Measurements from ENCODE around the gene MGAT1.
"Not testable (repeated sequence)": the region's sequence is repeated elsewhere in the genome, so short reads cannot be mapped to it uniquely, and the experiment has no call there.

The MGAT1 gene

DNA sequence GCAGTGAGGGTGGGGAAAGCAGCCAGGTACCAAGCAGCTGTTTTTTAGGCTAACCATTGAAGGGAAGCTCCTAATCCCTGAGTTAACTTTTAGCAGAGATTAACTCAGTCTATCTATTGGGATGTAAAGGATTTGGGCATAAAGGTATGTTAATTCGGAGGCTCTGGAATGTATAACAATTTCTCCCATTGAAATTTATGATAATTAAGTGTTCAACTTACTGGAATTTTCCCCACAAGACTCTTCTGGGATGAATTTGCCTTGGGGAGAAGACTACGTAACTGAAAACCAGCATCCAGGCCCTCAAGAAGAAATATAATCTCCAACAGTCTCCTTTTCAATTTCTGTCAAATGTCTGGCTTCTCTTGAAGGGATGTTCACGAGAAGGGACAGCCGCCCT lies 34.9 kb upstream of the MGAT1 start:
- Histone ChIP-seq H3K27me3 (ENCODE audit: control insufficient read depth in 1 of 2, insufficient read depth in 2 of 2, low read length in 2 of 2) (no peaks in the 10 kb centered on the region), H3K4me3 (ENCODE audit: low read length in 2 of 2) (no peak overlapping the region), H3K9ac (ENCODE audit: low read length in 2 of 2) (no peak overlapping the region), H3K9me3 (ENCODE audit: control insufficient read depth in 2 of 2, low read length in 2 of 2) (no peaks in the 10 kb centered on the region), H3K36me3 (ENCODE audit: control insufficient read depth in 2 of 2, insufficient read depth in 2 of 2, low read length in 2 of 2) (peaks cover 15 to 19% of the 10 kb centered on the region in 2 donors), H3K27ac (ENCODE audit: low read length) (no peak overlapping the region), H3K4me1 (ENCODE audit: control insufficient read depth, insufficient read depth, low read length) (peaks cover 5% of the 10 kb centered on the region)

DNA sequence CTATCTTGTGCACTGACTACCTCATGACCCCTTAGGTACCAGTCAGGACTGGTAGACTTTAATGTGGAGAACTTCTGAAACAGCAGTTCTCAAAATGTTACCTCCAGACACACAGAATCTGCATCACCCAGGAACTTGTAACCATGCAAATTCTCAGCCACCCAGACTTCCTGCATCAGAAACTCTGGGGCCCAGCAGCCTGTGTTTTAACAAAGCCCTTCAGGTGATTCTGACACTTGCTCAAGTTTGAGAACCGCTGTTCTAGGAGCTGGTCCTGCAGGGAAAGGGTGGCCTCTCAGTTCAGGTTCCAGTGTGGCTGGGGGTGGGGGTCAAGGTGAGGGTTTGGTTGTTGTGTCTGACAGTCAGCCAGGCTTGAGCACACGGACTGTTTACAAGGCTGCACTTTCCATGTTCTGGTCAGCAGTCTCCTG lies 30.0 kb upstream of the MGAT1 start:
- H3K36me3 ChIP-seq (ENCODE audit: control insufficient read depth in 2 of 2, insufficient read depth in 2 of 2, low read length in 2 of 2), result peaks cover 14 to 23% of the 10 kb centered on the region in 2 donors
- H3K9me3 ChIP-seq (ENCODE audit: control insufficient read depth in 2 of 2, low read length in 2 of 2), result no peaks in the 10 kb centered on the region
- H3K27ac ChIP-seq (ENCODE audit: low read length), result no peak overlapping the region
- peak overlapping the region; percentile 96 to 98 for H3K4me3 ChIP-seq (ENCODE audit: low read length in 2 of 2)
- peak overlapping the region; percentile 36 to 93 for H3K9ac ChIP-seq (ENCODE audit: low read length in 2 of 2)
- H3K4me1 ChIP-seq (ENCODE audit: control insufficient read depth, insufficient read depth, low read length), result peaks cover 22% of the 10 kb centered on the region
- no peaks in the 10 kb centered on the region for H3K27me3 ChIP-seq (ENCODE audit: control insufficient read depth in 1 of 2, insufficient read depth in 2 of 2, low read length in 2 of 2)

DNA sequence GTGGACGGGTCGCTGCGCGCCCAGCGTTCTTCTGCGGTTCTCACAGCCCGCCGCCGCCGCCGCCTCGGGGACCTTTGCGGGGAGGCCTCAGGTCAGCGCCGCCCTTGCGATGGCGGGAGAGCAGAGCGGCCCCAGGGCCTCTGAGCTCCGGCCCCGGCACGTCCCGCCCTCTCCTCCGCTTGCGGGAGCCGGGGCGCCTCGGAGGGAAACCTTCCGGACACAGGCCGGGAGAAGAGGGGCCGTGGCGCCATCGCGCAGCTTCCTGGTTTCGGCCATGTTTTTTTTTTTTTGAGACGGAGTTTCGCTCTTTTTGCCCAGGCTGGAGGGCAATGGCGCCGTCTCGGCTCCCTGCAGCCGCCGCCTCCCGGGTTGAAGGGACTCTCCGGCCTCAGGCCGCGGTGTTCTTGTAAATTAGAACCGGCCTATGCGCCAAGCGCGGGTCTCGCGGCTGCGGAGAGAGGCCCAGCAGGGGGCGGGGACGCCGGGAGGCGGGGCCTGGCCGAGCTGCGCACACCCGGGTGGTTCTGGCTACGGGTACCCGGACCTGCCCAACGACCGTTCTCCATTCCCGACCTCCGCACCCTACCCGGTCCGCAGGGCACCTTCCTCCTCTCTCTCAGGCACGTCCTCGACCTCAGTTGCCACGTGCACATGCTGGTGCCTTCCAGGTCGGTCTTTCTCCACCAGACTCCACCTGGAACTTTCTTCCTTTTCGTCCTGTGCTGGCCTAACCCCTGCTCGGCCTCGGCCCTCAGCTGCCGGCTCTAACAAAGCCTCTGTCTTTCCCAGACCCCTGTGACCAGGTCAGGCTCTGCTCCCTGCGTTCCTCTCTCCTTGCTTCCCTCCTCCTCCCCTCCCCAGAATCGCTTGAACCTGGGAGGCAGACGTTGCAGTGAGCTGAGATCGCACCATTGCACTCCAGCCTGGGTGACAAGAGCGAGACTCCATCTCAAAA lies 28.8 kb upstream of the MGAT1 start:
- H3K9ac ChIP-seq (ENCODE audit: low read length in 2 of 2), result peak overlapping the region; percentile 93
- H3K4me3 ChIP-seq (ENCODE audit: low read length in 2 of 2), result peak overlapping the region; percentile 96 to 98
- H3K36me3 ChIP-seq (ENCODE audit: control insufficient read depth in 2 of 2, insufficient read depth in 2 of 2, low read length in 2 of 2), result peaks cover 10 to 11% of the 10 kb centered on the region in 2 donors
- H3K27me3 ChIP-seq (ENCODE audit: control insufficient read depth in 1 of 2, insufficient read depth in 2 of 2, low read length in 2 of 2), result no peaks in the 10 kb centered on the region
- peak overlapping the region; percentile 92 for H3K27ac ChIP-seq (ENCODE audit: low read length)
- no peaks in the 10 kb centered on the region for H3K9me3 ChIP-seq (ENCODE audit: control insufficient read depth in 2 of 2, low read length in 2 of 2)
- peaks cover 22% of the 10 kb centered on the region for H3K4me1 ChIP-seq (ENCODE audit: control insufficient read depth, insufficient read depth, low read length)

DNA sequence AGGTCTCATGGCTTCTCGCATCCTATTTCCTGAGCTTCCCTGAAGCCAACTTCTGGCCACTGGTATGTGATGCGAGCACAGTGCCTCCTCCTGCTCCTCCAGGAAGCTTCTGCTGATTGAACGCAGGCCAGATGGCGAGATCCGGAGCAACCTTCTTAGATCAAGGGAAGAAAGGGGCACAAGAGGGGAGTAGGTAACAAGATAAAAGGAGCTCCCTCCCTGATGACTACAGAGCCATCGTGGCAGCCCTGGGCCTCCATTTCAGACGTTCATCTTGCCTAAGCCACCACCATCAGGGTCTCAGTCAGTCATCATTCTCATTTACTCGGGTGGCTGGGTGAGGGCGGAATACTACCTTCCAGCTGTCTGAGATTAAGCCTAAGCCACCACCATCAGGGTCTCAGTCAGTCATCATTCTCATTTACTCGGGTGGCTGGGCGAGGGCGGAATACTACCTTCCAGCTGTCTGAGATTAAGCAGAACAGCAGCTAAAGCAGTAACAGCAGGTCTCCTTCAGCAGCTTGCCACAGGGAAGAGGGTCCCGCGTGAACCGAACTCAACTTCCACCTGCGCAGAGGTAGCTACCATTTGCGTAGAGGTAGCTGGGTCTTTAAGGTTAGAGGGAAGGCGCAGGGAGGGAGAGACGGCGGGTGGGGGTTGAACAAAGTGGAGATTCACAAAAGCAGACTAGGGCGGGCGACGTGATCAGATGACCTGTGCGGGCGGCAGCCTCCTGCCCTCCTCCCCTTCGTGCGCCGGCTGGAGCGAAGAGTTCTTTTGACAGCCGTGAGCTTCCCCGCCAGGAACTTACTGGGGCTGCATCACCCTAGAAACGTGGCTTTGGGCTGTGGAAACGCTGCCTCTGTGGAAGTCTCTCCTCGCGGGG lies 27.9 kb upstream of the MGAT1 start:
- peak overlapping the region; percentile 92 for H3K27ac ChIP-seq (ENCODE audit: low read length)
- peak overlapping the region; percentile 96 to 98 for H3K4me3 ChIP-seq (ENCODE audit: low read length in 2 of 2)
- peak overlapping the region; percentile 93 for H3K9ac ChIP-seq (ENCODE audit: low read length in 2 of 2)
- no peaks in the 10 kb centered on the region for H3K27me3 ChIP-seq (ENCODE audit: control insufficient read depth in 1 of 2, insufficient read depth in 2 of 2, low read length in 2 of 2)
- peaks cover 8 to 10% of the 10 kb centered on the region in 2 donors for H3K36me3 ChIP-seq (ENCODE audit: control insufficient read depth in 2 of 2, insufficient read depth in 2 of 2, low read length in 2 of 2)
- no peaks in the 10 kb centered on the region for H3K9me3 ChIP-seq (ENCODE audit: control insufficient read depth in 2 of 2, low read length in 2 of 2)
- peaks cover 24% of the 10 kb centered on the region for H3K4me1 ChIP-seq (ENCODE audit: control insufficient read depth, insufficient read depth, low read length)

DNA sequence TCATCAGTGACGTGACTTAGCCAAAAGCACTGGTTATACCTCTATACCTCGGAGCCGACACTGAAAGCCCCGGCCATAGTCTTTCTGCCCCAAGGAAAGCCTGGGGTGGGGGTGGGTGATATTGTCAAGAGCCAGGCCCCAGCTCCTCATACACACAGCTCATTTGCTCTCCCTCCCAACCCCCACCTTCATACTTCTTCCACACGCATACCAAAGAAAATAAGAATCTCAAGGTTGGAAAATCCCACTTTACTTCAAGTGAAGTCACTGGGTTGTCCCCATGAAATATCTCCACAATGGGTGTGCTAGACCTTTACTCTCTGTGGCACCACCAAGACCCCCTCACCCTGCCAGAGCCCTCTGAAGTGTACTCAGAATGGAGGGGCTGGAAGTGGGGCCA lies 27.1 kb upstream of the MGAT1 start:
- peak overlapping the region in 1 of 2 donors; percentile 93 for H3K9ac ChIP-seq (ENCODE audit: low read length in 2 of 2)
- no peak overlapping the region for H3K27ac ChIP-seq (ENCODE audit: low read length)
- no peaks in the 10 kb centered on the region for H3K27me3 ChIP-seq (ENCODE audit: control insufficient read depth in 1 of 2, insufficient read depth in 2 of 2, low read length in 2 of 2)
- peaks cover 3 to 4% of the 10 kb centered on the region in 2 donors for H3K36me3 ChIP-seq (ENCODE audit: control insufficient read depth in 2 of 2, insufficient read depth in 2 of 2, low read length in 2 of 2)
- no peaks in the 10 kb centered on the region for H3K9me3 ChIP-seq (ENCODE audit: control insufficient read depth in 2 of 2, low read length in 2 of 2)
- peak overlapping the region; percentile 96 to 98 for H3K4me3 ChIP-seq (ENCODE audit: low read length in 2 of 2)
- peaks cover 28% of the 10 kb centered on the region for H3K4me1 ChIP-seq (ENCODE audit: control insufficient read depth, insufficient read depth, low read length)

DNA sequence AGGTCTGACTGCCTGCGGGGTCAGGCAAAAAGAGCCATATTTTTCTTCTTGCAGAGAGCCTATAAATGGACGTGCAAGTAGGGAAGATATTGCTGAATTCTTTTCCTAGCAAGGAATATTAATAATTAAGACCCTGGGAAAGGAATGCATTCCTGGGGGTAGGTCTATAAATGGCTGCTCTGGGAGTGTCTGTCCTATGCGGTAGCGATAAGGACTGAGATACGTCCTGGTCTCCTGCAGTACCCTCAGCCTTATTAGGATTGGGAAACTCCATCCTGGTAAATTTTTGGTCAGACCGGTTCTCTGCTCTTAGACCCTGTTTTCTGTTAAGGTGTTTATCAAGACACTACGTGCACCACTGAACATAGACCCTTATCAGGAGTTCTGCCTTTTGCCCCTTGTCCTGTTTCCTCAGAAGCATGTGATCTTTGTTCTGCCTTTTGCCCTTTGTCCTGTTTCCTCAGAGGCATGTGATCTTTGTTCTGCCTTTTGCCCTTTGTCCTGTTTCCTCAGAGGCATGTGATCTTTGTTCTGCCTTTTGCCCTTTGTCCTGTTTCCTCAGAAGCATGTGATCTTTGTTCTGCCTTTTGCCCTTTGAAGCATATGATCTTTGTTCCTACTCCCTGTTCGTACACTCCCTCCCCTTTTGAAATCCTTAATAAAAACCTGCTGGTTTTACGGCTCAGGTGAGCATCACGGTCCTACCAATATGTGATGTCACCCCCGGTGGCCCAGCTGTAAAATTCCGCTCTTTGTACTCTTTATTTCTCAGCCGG lies 26.3 kb upstream of the MGAT1 start:
- H3K9ac ChIP-seq (ENCODE audit: low read length in 2 of 2); H3K36me3 ChIP-seq (ENCODE audit: control insufficient read depth in 2 of 2, insufficient read depth in 2 of 2, low read length in 2 of 2); H3K4me3 ChIP-seq (ENCODE audit: low read length in 2 of 2); H3K27me3 ChIP-seq (ENCODE audit: control insufficient read depth in 1 of 2, insufficient read depth in 2 of 2, low read length in 2 of 2); H3K9me3 ChIP-seq (ENCODE audit: control insufficient read depth in 2 of 2, low read length in 2 of 2); H3K27ac ChIP-seq (ENCODE audit: low read length): not testable (repeated sequence)
- H3K4me1 ChIP-seq (ENCODE audit: control insufficient read depth, insufficient read depth, low read length), result peaks cover 29% of the 10 kb centered on the region

DNA sequence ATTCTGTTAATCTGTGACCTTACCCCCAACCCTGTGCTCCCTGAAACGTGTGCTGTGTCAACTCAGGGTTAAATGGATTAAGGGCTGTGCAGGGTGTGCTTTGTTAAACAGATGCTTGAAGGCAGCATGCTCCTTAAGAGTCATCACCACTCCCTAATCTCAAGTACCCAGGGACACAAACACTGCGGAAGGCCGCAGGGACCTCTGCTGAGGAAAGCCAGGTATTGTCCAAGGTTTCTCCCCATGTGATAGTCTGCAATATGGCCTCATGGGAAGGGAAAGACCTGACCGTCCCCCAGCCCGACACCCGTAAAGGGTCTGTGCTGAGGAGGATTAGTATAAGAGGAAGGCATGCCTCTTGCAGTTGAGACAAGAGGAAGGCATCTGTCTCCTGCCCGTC lies 24.8 kb upstream of the MGAT1 start:
- H3K27me3 ChIP-seq (ENCODE audit: control insufficient read depth in 1 of 2, insufficient read depth in 2 of 2, low read length in 2 of 2); H3K9ac ChIP-seq (ENCODE audit: low read length in 2 of 2); H3K36me3 ChIP-seq (ENCODE audit: control insufficient read depth in 2 of 2, insufficient read depth in 2 of 2, low read length in 2 of 2); H3K27ac ChIP-seq (ENCODE audit: low read length); H3K9me3 ChIP-seq (ENCODE audit: control insufficient read depth in 2 of 2, low read length in 2 of 2); H3K4me3 ChIP-seq (ENCODE audit: low read length in 2 of 2): not testable (repeated sequence)
- H3K4me1 ChIP-seq (ENCODE audit: control insufficient read depth, insufficient read depth, low read length), result peaks cover 27% of the 10 kb centered on the region

DNA sequence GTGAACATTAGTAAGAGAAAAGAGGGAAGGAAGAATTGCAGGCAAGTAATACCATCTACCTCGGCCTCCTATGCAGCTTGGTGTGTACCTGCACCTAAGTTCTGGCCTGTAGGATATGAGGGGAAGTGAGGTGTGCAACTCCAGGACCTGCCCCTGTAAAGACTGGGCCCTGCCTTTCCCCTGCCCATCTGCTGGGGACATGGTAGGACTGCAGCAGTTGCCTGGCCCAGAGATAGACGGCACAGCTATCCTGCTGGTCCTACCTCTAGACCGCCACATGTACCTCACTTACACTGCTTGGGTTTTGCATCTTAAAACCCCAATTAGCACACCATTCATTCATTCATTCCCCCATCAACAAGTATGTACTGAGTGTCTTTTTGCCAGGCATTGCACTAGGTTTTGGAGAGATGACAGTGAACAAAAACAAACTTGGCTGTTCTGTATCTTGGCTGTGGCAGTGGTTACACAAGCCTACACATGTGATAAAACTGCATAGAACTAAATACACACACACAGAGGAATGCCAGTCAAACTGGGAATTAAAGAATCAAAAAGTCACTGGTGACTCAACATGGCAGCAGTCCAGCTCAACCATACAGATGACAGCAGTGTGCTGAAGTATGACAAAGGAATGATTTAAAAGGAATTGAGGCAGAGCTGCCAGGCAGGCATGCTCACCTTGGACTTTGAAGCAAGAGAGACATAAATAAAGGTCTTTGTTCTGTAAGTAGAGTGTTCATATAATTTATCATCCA lies 23.3 kb upstream of the MGAT1 start:
- Histone ChIP-seq H3K27ac (ENCODE audit: low read length) (no peak overlapping the region), H3K9me3 (ENCODE audit: control insufficient read depth in 2 of 2, low read length in 2 of 2) (no peaks in the 10 kb centered on the region), H3K36me3 (ENCODE audit: control insufficient read depth in 2 of 2, insufficient read depth in 2 of 2, low read length in 2 of 2) (peaks cover 0 to 4% of the 10 kb centered on the region in 2 donors), H3K4me3 (ENCODE audit: low read length in 2 of 2) (no peak overlapping the region), H3K4me1 (ENCODE audit: control insufficient read depth, insufficient read depth, low read length) (peaks cover 23% of the 10 kb centered on the region), H3K27me3 (ENCODE audit: control insufficient read depth in 1 of 2, insufficient read depth in 2 of 2, low read length in 2 of 2) (peaks cover 0 to 3% of the 10 kb centered on the region in 2 donors), H3K9ac (ENCODE audit: low read length in 2 of 2) (no peak overlapping the region)

DNA sequence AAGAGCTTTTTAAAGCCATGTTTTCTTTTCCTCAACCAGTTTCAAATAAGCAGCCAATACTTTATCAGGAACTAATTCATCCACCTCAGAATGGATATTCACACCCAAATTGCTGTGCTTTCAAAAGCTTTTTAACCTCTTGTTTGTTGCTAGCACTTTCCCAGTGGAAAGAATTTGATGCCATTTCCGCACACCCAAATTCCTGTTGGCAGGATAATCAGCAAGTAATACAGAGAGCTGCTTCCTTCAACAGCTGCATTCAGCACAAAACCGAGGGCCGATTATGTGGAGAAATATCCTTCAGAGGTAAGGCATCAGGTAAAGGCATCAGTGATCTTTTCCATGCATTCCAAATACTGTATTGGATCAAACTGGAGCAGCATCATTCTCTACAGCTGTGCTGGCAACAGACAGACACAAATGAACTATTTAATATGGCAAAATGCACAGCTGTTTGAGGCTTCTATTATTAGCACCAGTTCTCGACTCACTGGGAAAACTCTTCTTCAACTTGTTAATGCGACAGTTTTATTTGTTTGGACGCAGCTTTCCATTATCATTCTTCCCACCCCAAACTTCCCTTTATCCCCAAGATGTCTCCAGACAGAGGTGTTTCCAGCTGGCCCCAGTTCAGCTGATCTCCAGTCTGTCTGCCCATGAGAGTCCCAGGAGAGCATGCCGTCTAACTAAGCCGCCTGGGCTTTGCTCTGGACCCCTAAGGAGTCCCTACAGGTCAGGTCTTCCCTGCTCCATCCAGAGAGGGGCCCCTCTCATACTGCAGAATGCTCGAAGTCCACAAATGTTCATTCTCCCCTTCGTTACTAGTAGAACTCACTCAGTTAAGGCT lies 22.2 kb upstream of the MGAT1 start:
- Histone ChIP-seq H3K4me1 (ENCODE audit: control insufficient read depth, insufficient read depth, low read length) (peaks cover 17% of the 10 kb centered on the region), H3K4me3 (ENCODE audit: low read length in 2 of 2) (no peak overlapping the region), H3K27ac (ENCODE audit: low read length) (no peak overlapping the region)

More for the DNA sequence above, 22.2 kb upstream of the MGAT1 start:
- Histone ChIP-seq H3K36me3 (ENCODE audit: control insufficient read depth in 2 of 2, insufficient read depth in 2 of 2, low read length in 2 of 2) (peaks cover 0 to 3% of the 10 kb centered on the region in 2 donors), H3K27me3 (ENCODE audit: control insufficient read depth in 1 of 2, insufficient read depth in 2 of 2, low read length in 2 of 2) (peaks cover 0 to 3% of the 10 kb centered on the region in 2 donors), H3K9ac (ENCODE audit: low read length in 2 of 2) (no peak overlapping the region), H3K9me3 (ENCODE audit: control insufficient read depth in 2 of 2, low read length in 2 of 2) (no peaks in the 10 kb centered on the region)

Data from stomach smooth muscle (tissue), 2 donors.